HepG2 (cell line): ENCODE data around the gene XRCC1. TPM values are rescaled to one million over a fixed set of nuclear protein-coding genes. Genes with fewer than 3 reads are reported as not detected.

Experiments
- CENPX ChIP-seq: sonication (generic); formaldehyde crosslinking; IDR thresholded peaks from 2 replicates; pipeline ENCODE4 v1.9.0; 2021; ENCODE audit warnings: mild to moderate bottlenecking, missing genetic modification reagents, moderate library complexity
- CHD4 ChIP-seq: fragments of 200-600 bp; sonication (generic); IDR thresholded peaks from 2 replicates; pipeline ENCODE4 v1.7.0; 2017; ENCODE audit warnings: mild to moderate bottlenecking, low read length, borderline replicate concordance
- DNMT1 ChIP-seq: sonication (generic); formaldehyde crosslinking; IDR thresholded peaks from 2 replicates; pipeline ENCODE4 v1.5.1; 2020; ENCODE audit warnings: mild to moderate bottlenecking, missing genetic modification reagents
- HNRNPL ChIP-seq: fragments of 200-400 bp; formaldehyde crosslinking; IDR thresholded peaks from 2 replicates; pipeline ENCODE4 v1.6.1; 2017; ENCODE audit warnings: mild to moderate bottlenecking, low read depth, low read length
- ISL2 ChIP-seq: sonication (generic); formaldehyde crosslinking; IDR thresholded peaks from 2 replicates; pipeline ENCODE4 v1.5.0; 2020; ENCODE audit warnings: missing genetic modification reagents
- MTF2 ChIP-seq: sonication (generic); formaldehyde crosslinking; IDR thresholded peaks from 2 replicates; pipeline ENCODE4 v1.5.0; 2020; ENCODE audit warnings: missing genetic modification reagents, borderline replicate concordance
- RBFOX2 ChIP-seq: fragments of 200-400 bp; formaldehyde crosslinking; IDR thresholded peaks from 2 replicates; pipeline ENCODE4 v1.6.1; 2017; ENCODE audit warnings: low read depth, mild to moderate bottlenecking, low read length
- REPIN1 ChIP-seq: sonication (generic); formaldehyde crosslinking; IDR thresholded peaks from 2 replicates; pipeline ENCODE4 v1.8.0; 2022; ENCODE audit warnings: missing genetic modification reagents, low read depth, mild to moderate bottlenecking, borderline replicate concordance
- REST ChIP-seq, 2 experiments: IDR thresholded peaks; 2 replicates each; pipeline ENCODE4 v1.6.1; 2011 to 2012; ENCODE audit warnings: low read length in 2 of 2, borderline replicate concordance in 1 of 2, low read depth in 1 of 2, mild to moderate bottlenecking in 1 of 2, moderate library complexity in 1 of 2
- RFXAP ChIP-seq: sonication (generic); formaldehyde crosslinking; IDR thresholded peaks from 2 replicates; pipeline ENCODE4 v1.4.0; 2020; ENCODE audit warnings: missing genetic modification reagents, borderline replicate concordance
- RORA ChIP-seq: sonication (generic); formaldehyde crosslinking; IDR thresholded peaks from 2 replicates; pipeline ENCODE4 v1.5.0; 2020; ENCODE audit warnings: mild to moderate bottlenecking, missing genetic modification reagents, moderate library complexity
- SAFB2 ChIP-seq: sonication (generic); formaldehyde crosslinking; IDR thresholded peaks from 2 replicates; pipeline ENCODE4 v1.5.1; 2020; ENCODE audit warnings: missing genetic modification reagents, low read depth, mild to moderate bottlenecking, borderline replicate concordance
- STAT5B ChIP-seq: sonication (generic); formaldehyde crosslinking; IDR thresholded peaks from 2 replicates; pipeline ENCODE4 v1.4.0; 2020; ENCODE audit warnings: missing genetic modification reagents
- ZIK1 ChIP-seq: sonication (generic); formaldehyde crosslinking; IDR thresholded peaks from 2 replicates; pipeline ENCODE4 v1.5.0; 2020; ENCODE audit warnings: mild to moderate bottlenecking, low read depth, missing genetic modification reagents, borderline replicate concordance
- ZNF414 ChIP-seq: sonication (generic); formaldehyde crosslinking; IDR thresholded peaks from 2 replicates; pipeline ENCODE4 v1.5.0; 2020; ENCODE audit warnings: missing genetic modification reagents
- ZNF451 ChIP-seq: sonication (generic); formaldehyde crosslinking; IDR thresholded peaks from 2 replicates; pipeline ENCODE4 v1.5.0; 2020; ENCODE audit warnings: mild to moderate bottlenecking, missing genetic modification reagents
- ZNF570 ChIP-seq: sonication (generic); formaldehyde crosslinking; IDR thresholded peaks from 2 replicates; pipeline ENCODE4 v1.4.0; 2020; ENCODE audit warnings: mild to moderate bottlenecking, missing genetic modification reagents, borderline replicate concordance
- ZNF687 ChIP-seq: sonication (generic); formaldehyde crosslinking; IDR thresholded peaks from 2 replicates; pipeline ENCODE4 v1.5.1; 2020; ENCODE audit warnings: mild to moderate bottlenecking, missing genetic modification reagents, moderate library complexity
- ZNF772 ChIP-seq: sonication (generic); formaldehyde crosslinking; IDR thresholded peaks from 2 replicates; pipeline ENCODE4 v1.5.0; 2020; ENCODE audit warnings: mild to moderate bottlenecking, missing genetic modification reagents
- ZNF788 ChIP-seq: sonication (generic); formaldehyde crosslinking; IDR thresholded peaks from 2 replicates; pipeline ENCODE4 v1.5.0; 2020; ENCODE audit warnings: mild to moderate bottlenecking, missing genetic modification reagents, borderline replicate concordance
- ZNF879 ChIP-seq: sonication (generic); formaldehyde crosslinking; IDR thresholded peaks from 2 replicates; pipeline ENCODE4 v1.8.1; 2023; ENCODE audit warnings: missing genetic modification reagents
- polyA plus RNA-seq, 8 experiments: library from polyadenylated mRNA; depleted of rRNA in 3 of 8; stranded (reverse) in 7 of 8; unstranded in 1 of 8; fragments of >200 nt; fragmentation: Illumina TruSeq in 4 of 8; extraction: Trizol in 4 of 8; gene quantifications; 2 replicates each; pipeline versions ENCODE4 v1.2.1 to v1.2.3, GENCODE V29; 2011 to 2016; ENCODE audit warnings: low read depth in 4 of 8, missing spikeins in 1 of 8, mixed read lengths in 1 of 8; ENCODE audit not compliant: insufficient read depth in 1 of 8
- total RNA-seq, 5 experiments: library from RNA; depleted of rRNA; stranded (reverse); fragments of >200 nt; fragmentation: Illumina TruSeq; extraction: Trizol; gene quantifications; 2 replicates each; pipeline ENCODE4 v1.2.3, GENCODE V29; 2016; ENCODE audit warnings: low read depth in 1 of 5

XRCC1 gene
- total and polyA plus RNA-seq, 2 of the 13 experiments (the other 11 are each of a cell fraction or from before 2014, with no cell fraction given), result 24.7 to 26.3 TPM

- peak; percentile 49 for TF ChIP-seq SAFB2 (CRISPR knock-in tag)
- peak; percentile 45; the same call in 1 of the 2 replicates for TF ChIP-seq ZNF414
- peak; percentile 74; the same call in 1 of the 2 replicates for TF ChIP-seq MTF2 (CRISPR knock-in tag)
- TF ChIP-seq ZNF687 (CRISPR knock-in tag), result peak; percentile 73
- TF ChIP-seq DNMT1 (CRISPR knock-in tag), result 0 out of 2 replicates have a peak, but pooled peaks have one; percentile 25
- TF ChIP-seq HNRNPL, result peak; percentile 74; the same call in 1 of the 2 replicates
- no peak for TF ChIP-seq CENPX
- 0 out of 2 replicates have a peak, but pooled peaks have one; percentile 3 for TF ChIP-seq ISL2 (CRISPR knock-in tag)
- TF ChIP-seq STAT5B, result no peak; the same call in 1 of the 2 replicates
- no peak for TF ChIP-seq ZIK1 (CRISPR knock-in tag)
- TF ChIP-seq ZNF788 (CRISPR knock-in tag), result peak; percentile 78; the same call in 1 of the 2 replicates
- no peak for TF ChIP-seq RORA (CRISPR knock-in tag)
- TF ChIP-seq ZNF570 (CRISPR knock-in tag), result no peak
- 0 out of 2 replicates have a peak, but pooled peaks have one; percentile 65 for TF ChIP-seq ZNF772 (CRISPR knock-in tag)
- peak; percentile 72 for TF ChIP-seq RBFOX2
- no peak for TF ChIP-seq REPIN1 (CRISPR knock-in tag)
- TF ChIP-seq ZNF879, result peak; percentile 21; the same call in 1 of the 2 replicates
- TF ChIP-seq REST (IDR thresholded peaks at IDR 0.05; ENCODE audit: borderline replicate concordance in 1 of 2, low read depth in 1 of 2, low read length in 2 of 2), result no peak
- peak; percentile 70; the same call in 1 of the 2 replicates for TF ChIP-seq CHD4
- no peak for TF ChIP-seq RFXAP (CRISPR knock-in tag)
- TF ChIP-seq ZNF451 (CRISPR knock-in tag), result peak; percentile 3; the same call in 1 of the 2 replicates
These were observed 70.7 kb downstream of the XRCC1 start, which contains the start of gene PHLDB3 (continued) for GRCh38 chr19:43504426-43505185.
